CD14-positive monocyte (primary cell): ENCODE results near the gene GSE1. TPM values are rescaled to one million over a fixed set of nuclear protein-coding genes. Genes with fewer than 3 reads are reported as not detected.

ENCODE experiments used
- DNase-seq, 3 donors: peaks; one replicate each; pipeline ENCODE4 v3.0.0-alpha.2; 2011 to 2022
- H2AFZ ChIP-seq: 2 replicates; pipeline ENCODE4 v1.6.0; 2012; ENCODE audit warnings: mild to moderate bottlenecking, low read depth, low read length, inconsistent platforms; ENCODE audit not compliant: insufficient read depth, poor library complexity, severe bottlenecking
- H3K27ac ChIP-seq, 2 donors: 1 replicate in 1 of 2; 2 replicates in 1 of 2; pipeline ENCODE4 v1.5.1; 2012 to 2013; ENCODE audit warnings: low read length in 2 of 2, control low read depth in 1 of 2, inconsistent platforms in 1 of 2, low read depth in 1 of 2, mild to moderate bottlenecking in 1 of 2
- H3K27me3 ChIP-seq, 2 donors: one replicate each; pipeline versions ENCODE4 v1.6.0 to v1.6.1; 2011 to 2013; ENCODE audit warnings: low read length in 2 of 2; ENCODE audit not compliant: control insufficient read depth in 2 of 2, insufficient read depth in 2 of 2
- H3K36me3 ChIP-seq, 2 donors: replicated peaks in 1 of 2; 1 replicate in 1 of 2; 2 replicates in 1 of 2; pipeline versions ENCODE4 v1.5.1 to v1.6.1; 2012 to 2013; ENCODE audit warnings: low read length in 2 of 2, control low read depth in 1 of 2, inconsistent platforms in 1 of 2, mild to moderate bottlenecking in 1 of 2; ENCODE audit not compliant: insufficient read depth in 2 of 2, control insufficient read depth in 1 of 2
- H3K4me1 ChIP-seq, 2 donors: 1 replicate in 1 of 2; 2 replicates in 1 of 2; pipeline versions ENCODE4 v1.5.1 to v1.6.1; 2012 to 2013; ENCODE audit warnings: low read length in 2 of 2, control low read depth in 1 of 2, inconsistent platforms in 1 of 2, mild to moderate bottlenecking in 1 of 2, moderate library complexity in 1 of 2; ENCODE audit not compliant: insufficient read depth in 2 of 2, control insufficient read depth in 1 of 2
- H3K4me2 ChIP-seq: replicated peaks from 2 replicates; pipeline ENCODE3; 2012; ENCODE audit warnings: low read length, moderate library complexity, mild to moderate bottlenecking; ENCODE audit not compliant: poor library complexity, severe bottlenecking; ENCODE audit errors: extremely low read depth
- H3K4me3 ChIP-seq, 3 experiments: fragments of 200-600 bp in 1 of 3; sonication (generic) in 1 of 3; replicated peaks in 1 of 3; 1 replicate in 2 of 3; 2 replicates in 1 of 3; pipeline ENCODE4 v1.5.1; 2011 to 2013; ENCODE audit warnings: low read length in 3 of 3, mild to moderate bottlenecking in 3 of 3, control low read depth in 2 of 3, low read depth in 2 of 3, inconsistent platforms in 1 of 3, moderate library complexity in 1 of 3
- H3K79me2 ChIP-seq: 2 replicates; pipeline ENCODE4 v1.6.0; 2012; ENCODE audit warnings: mild to moderate bottlenecking, control low read depth, inconsistent platforms, low read length, moderate library complexity; ENCODE audit not compliant: insufficient read depth
- H3K9ac ChIP-seq: 2 replicates; pipeline ENCODE4 v1.6.0; 2017; ENCODE audit warnings: low read length, mild to moderate bottlenecking; ENCODE audit not compliant: insufficient read depth, poor library complexity, severe bottlenecking
- H3K9me3 ChIP-seq, 2 donors: replicated peaks in 1 of 2; 1 replicate in 1 of 2; 2 replicates in 1 of 2; pipeline versions ENCODE4 v1.5.1 to v1.6.1; 2012 to 2013; ENCODE audit warnings: low read length in 2 of 2, control low read depth in 1 of 2; ENCODE audit not compliant: control insufficient read depth in 1 of 2, insufficient read depth in 1 of 2
- H4K20me1 ChIP-seq: 2 replicates; pipeline ENCODE4 v1.6.0; 2012; ENCODE audit warnings: mild to moderate bottlenecking, low read length, control low read depth, moderate library complexity; ENCODE audit not compliant: insufficient read depth
- H3K27ac Mint-ChIP-seq, 7 donors: one replicate each; pipeline ENCODE4 v1.8.0; 2020; ENCODE audit warnings: mild to moderate bottlenecking in 7 of 7, mixed read lengths in 7 of 7, moderate library complexity in 6 of 7, inconsistent platforms in 2 of 7
- H3K27me3 Mint-ChIP-seq, 3 donors: one replicate each; pipeline ENCODE4 v1.8.0; 2021 to 2022; ENCODE audit warnings: low read depth in 3 of 3, mild to moderate bottlenecking in 3 of 3, mixed read lengths in 3 of 3, moderate library complexity in 3 of 3, inconsistent platforms in 1 of 3
- H3K36me3 Mint-ChIP-seq, 2 donors: one replicate each; pipeline ENCODE4 v1.8.0; 2020; ENCODE audit warnings: mixed read lengths in 2 of 2, inconsistent platforms in 1 of 2, mild to moderate bottlenecking in 1 of 2
- H3K4me1 Mint-ChIP-seq: one replicate; pipeline ENCODE4 v1.8.0; 2020; ENCODE audit warnings: mild to moderate bottlenecking, mixed read lengths
- H3K4me3 Mint-ChIP-seq, 2 donors: one replicate each; pipeline ENCODE4 v1.8.0; 2020; ENCODE audit warnings: mild to moderate bottlenecking in 2 of 2, mixed read lengths in 2 of 2, moderate library complexity in 1 of 2
- H3K9me3 Mint-ChIP-seq, 7 donors: one replicate each; pipeline ENCODE4 v1.8.0; 2020 to 2022; ENCODE audit warnings: mixed read lengths in 7 of 7, mild to moderate bottlenecking in 6 of 7, moderate library complexity in 6 of 7, inconsistent platforms in 2 of 7
- CTCF ChIP-seq: fragments of 200-600 bp; IDR thresholded peaks from one replicate; pipeline ENCODE4 v1.8.0; 2022; ENCODE audit warnings: antibody characterized with exemption, mild to moderate bottlenecking
- WGBS: methylation state at CpG from one replicate; pipeline ENCODE4 v1.1.5; 2013; ENCODE audit warnings: missing lambda C conversion rate; ENCODE audit not compliant: insufficient coverage; 5-methylcytosine and 5-hydroxymethylcytosine counted together
- intact Hi-C, 2 donors: fragments of 100-400 bp; cut with micrococcal nuclease; formaldehyde crosslinking; loops; one replicate each; pipeline versions ENCODE4 v1.15.0 to v1.15.1; 2023
- polyA plus RNA-seq, 3 donors: library from polyadenylated mRNA; depleted of rRNA in 1 of 3; unstranded in 2 of 3; stranded (reverse) in 1 of 3; fragments of 300-500 nt in 2 of 3; fragments of >200 nt in 1 of 3; fragmentation: Illumina TruSeq in 2 of 3; gene quantifications; 1 replicate in 2 of 3; 2 replicates in 1 of 3; pipeline ENCODE4 v1.2.3, GENCODE V29; 2012 to 2021

GSE1 gene
- polyA plus RNA-seq, 3 donors: 0.67 to 38.9 (median 0.86) TPM

GRCh38 chr16:85640254-85640558, 27.1 kb downstream of the GSE1 start:
- Mint-ChIP-seq H3K4me3 (no peak overlapping the region), H3K4me1 (peaks cover 34% of the 10 kb centered on the region), H3K27ac (no peak overlapping the region), H3K9me3 (peaks cover 0 to 1% (median 0%) of the 10 kb centered on the region in 7 donors), H3K27me3 (no peaks in the 10 kb centered on the region), H3K36me3 (peaks cover 11 to 45% of the 10 kb centered on the region in 2 donors)
- H3K9ac ChIP-seq: no peak overlapping the region
- DNase-seq: no peak
- H3K79me2 ChIP-seq: peaks cover 89% of the 10 kb centered on the region
- H2AFZ ChIP-seq: no peak overlapping the region
- H3K36me3 ChIP-seq: peaks cover 17 to 29% of the 10 kb centered on the region in 2 donors
- TF ChIP-seq CTCF: no peak
- peaks cover 100% of the 10 kb centered on the region for H4K20me1 ChIP-seq
- intact Hi-C loops: no loop called here
- no peak overlapping the region for H3K27ac ChIP-seq
- 91% methylated on average over 13 of the region's 13 CpGs for whole genome bisulfite sequencing
- H3K9me3 ChIP-seq: no peaks in the 10 kb centered on the region
- no peak overlapping the region for H3K4me2 ChIP-seq
- no peak overlapping the region for H3K4me3 ChIP-seq
- H3K4me1 ChIP-seq: peaks cover 31 to 32% of the 10 kb centered on the region in 2 donors
- H3K27me3 ChIP-seq: no peaks in the 10 kb centered on the region

GRCh38 chr16:85640585-85640984, 27.5 kb downstream of the GSE1 start:
- Mint-ChIP-seq H3K4me3 (no peak overlapping the region), H3K4me1 (peaks cover 34% of the 10 kb centered on the region), H3K27ac (no peak overlapping the region), H3K9me3 (peaks cover 0 to 1% (median 0%) of the 10 kb centered on the region in 7 donors), H3K36me3 (peaks cover 8 to 45% of the 10 kb centered on the region in 2 donors), H3K27me3 (no peaks in the 10 kb centered on the region)
- no peak for TF ChIP-seq CTCF
- Histone ChIP-seq H4K20me1 (peaks cover 100% of the 10 kb centered on the region), H3K4me2 (no peak overlapping the region), H3K9me3 (no peaks in the 10 kb centered on the region), H3K27me3 (no peaks in the 10 kb centered on the region), H3K36me3 (peaks cover 15 to 32% of the 10 kb centered on the region in 2 donors), H3K4me1 (peaks cover 31 to 32% of the 10 kb centered on the region in 2 donors), H3K79me2 (peaks cover 89% of the 10 kb centered on the region), H3K4me3 (no peak overlapping the region), H2AFZ (no peak overlapping the region), H3K9ac (no peak overlapping the region), H3K27ac (no peak overlapping the region)
- no peak for DNase-seq
- intact Hi-C loops: no loop called here
- WGBS: 94% methylated on average over 28 of the region's 31 CpGs
